Left renal pelvis (tissue), 4 donors: Measurements from ENCODE around the gene HOXB2. TPM values are rescaled to one million over a fixed set of nuclear protein-coding genes. Genes with fewer than 3 reads are reported as not detected.
A peak's percentile ranks its signal among the peaks of the same experiment; 100 is the strongest.
"Not testable (repeated sequence)": the region's sequence is repeated elsewhere in the genome, so short reads cannot be mapped to it uniquely, and the experiment has no call there.

Experiments used
- DNase-seq, 4 donors: peaks; one replicate each; pipeline ENCODE4 v3.0.0-alpha.2; 2013; ENCODE audit warnings: low read depth in 4 of 4, low spot score in 3 of 4
- polyA plus RNA-seq, 4 donors: library from polyadenylated mRNA; unstranded; fragments of 120-200 nt; gene quantifications; one replicate each; pipeline ENCODE4 v1.2.1, GENCODE V29; 2013; ENCODE audit not compliant: insufficient read length in 4 of 4

The HOXB2 gene
- polyA plus RNA-seq, 4 donors, result 19.5 to 61.6 (median 46.1) TPM

DNA sequence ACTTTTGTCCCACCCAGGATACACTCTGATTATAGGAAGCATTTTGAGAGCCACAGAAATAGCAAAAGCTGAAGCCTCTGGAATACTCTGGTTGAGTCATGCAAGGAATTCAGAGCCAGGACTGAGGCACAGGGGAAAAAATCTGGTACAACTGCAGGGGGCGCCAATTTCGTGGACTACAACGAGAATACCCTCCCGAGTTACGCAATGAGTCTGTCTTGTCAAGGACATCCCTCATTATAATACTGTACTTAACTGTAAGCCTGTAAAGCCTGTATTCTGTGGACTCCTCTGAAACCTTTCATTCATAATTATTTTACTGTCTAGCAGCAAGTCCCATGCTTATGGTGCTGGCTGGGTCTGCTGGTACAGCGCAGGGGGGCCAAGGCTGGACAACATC lies 21.9 kb downstream of the HOXB2 start:
- DNase-seq, result no peak

- DNase-seq, result peak in 1 of 4 donors; percentile 80
Measured at GRCh38 chr17:48522031-48522653, 22.8 kb downstream of the HOXB2 start.

GRCh38 chr17:48520631-48521079 lies 24.3 kb downstream of the HOXB2 start:
- DNase-seq, result no peak

DNA sequence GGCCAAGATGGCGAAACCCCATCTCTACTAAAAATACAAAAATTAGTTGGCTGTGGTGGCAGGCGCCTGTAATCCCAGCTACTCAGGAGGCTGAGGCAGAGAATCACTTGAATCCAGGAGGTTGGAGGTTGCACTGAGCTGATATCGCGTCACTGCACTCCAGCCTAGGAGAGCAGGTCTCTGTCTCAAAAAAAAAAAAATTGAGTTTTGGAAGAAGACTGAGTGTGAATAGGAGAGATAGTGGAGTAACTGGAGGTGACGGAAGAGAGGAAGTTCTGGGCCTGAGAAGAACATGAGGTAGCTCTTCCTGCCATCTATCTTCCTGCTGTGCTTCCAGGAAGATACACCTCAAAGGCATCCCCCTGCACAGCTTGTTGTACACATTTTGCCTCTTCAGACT lies 25.5 kb downstream of the HOXB2 start:
- no peak for DNase-seq

GRCh38 chr17:48517478-48517877 lies 27.4 kb downstream of the HOXB2 start:
- DNase-seq, result no peak

- DNase-seq, result no peak
Measured at GRCh38 chr17:48515925-48516900, 28.7 kb downstream of the HOXB2 start.

- DNase-seq, result no peak
Measured at GRCh38 chr17:48514477-48514876, 30.4 kb downstream of the HOXB2 start.

GRCh38 chr17:48513666-48514455 lies 31.0 kb downstream of the HOXB2 start:
- no peak for DNase-seq

GRCh38 chr17:48513097-48513496 lies 31.8 kb downstream of the HOXB2 start:
- no peak for DNase-seq

DNA sequence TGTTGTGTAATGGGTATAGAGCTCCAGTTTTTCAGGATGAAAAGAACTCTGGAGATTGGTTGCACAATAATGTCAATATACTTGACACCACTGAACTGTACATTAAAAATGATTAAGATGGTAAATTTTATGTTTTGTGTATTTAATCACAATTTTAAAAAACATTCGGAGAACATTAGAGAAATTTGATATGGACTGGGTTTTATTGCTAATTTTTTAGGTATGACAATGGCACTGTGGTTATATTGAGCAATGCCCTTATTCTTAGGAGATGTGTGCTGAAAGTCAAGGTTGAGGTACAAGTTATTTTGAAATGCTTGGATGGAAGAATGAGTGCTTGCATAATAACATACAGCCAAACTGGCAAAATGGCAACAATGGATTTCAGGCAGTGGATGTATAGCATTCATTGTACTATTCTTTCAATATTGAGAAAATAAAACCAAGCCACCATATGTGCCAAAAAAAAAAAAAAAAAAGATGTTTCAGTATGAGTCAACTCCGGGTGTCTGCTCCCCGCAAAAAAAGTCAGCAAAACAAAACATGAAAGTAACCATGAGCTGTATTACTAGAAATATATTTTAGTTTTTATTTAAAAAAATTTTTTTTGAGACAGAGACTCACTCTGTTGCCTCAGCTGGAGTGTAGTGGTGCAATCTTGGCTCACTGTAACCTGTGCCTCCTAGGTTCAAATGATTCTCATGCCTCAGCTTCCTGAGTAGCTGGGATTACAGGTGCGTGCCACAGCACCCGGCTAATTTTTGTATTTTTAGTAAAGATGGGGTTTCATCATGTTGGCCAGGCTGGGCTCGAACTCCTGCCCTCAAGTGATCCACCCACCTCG lies 33.9 kb downstream of the HOXB2 start:
- DNase-seq, result no peak

GRCh38 chr17:48510381-48510760 lies 34.5 kb downstream of the HOXB2 start:
- no peak for DNase-seq

GRCh38 chr17:48509708-48510107 lies 35.2 kb downstream of the HOXB2 start:
- not testable (repeated sequence) for DNase-seq

GRCh38 chr17:48506246-48506645 lies 38.7 kb downstream of the HOXB2 start:
- no peak for DNase-seq

GRCh38 chr17:48505788-48506187 lies 39.1 kb downstream of the HOXB2 start:
- DNase-seq, result no peak

- no peak for DNase-seq
Measured at GRCh38 chr17:48504953-48505352, 40.0 kb downstream of the HOXB2 start.

GRCh38 chr17:48503747-48504146 lies 41.2 kb downstream of the HOXB2 start:
- no peak for DNase-seq

DNA sequence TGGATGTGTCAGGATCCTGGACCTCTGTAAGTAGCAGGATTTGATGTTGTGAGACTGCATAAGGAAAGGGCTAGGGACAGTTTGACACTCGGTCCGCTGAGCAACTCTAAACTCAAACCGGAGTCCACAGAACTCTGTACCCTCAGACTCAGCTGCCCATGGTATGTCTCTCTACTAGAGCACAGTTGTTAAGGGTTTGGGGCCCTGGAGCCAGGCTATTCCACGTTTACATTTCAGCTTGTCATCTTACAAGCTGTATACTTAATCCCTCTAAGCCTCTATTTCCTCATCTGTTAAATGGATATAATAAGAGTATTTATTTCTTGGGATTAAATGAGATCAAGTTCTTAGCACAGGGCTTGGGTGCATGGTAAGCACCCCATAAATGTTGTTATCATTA lies 42.0 kb downstream of the HOXB2 start:
- no peak for DNase-seq

DNA sequence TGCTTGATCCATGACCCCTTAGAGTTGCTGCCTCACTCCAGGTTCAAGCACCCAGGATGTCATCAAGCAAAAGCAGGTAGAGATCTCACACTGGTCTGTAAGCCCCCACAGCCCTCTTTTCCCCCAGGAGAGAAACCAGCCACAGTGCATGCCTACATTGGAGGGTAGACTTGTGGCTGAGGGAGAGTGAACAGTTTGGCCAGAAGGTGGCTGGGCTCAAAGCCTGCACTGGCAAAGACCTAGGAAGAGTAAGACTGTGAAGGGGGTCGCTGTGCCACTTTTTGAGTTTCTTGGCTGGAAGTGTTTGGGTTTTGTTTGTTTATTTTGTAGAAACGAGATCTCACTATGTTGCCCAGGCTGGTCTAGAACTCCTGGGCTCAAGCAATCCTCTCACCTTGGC lies 42.6 kb downstream of the HOXB2 start:
- no peak for DNase-seq

GRCh38 chr17:48500435-48501426 lies 44.2 kb downstream of the HOXB2 start:
- DNase-seq, result no peak
